Tibial nerve (tissue), 3 donors: Measurements from ENCODE around the gene SPON1.

ENCODE experiments used
- POLR2A ChIP-seq, 2 donors: fragments of 450-650 bp; IDR thresholded peaks; one replicate each; pipeline ENCODE4 v1.6.1; 2017; ENCODE audit warnings: antibody characterized with exemption in 2 of 2, mild to moderate bottlenecking in 2 of 2, moderate library complexity in 2 of 2
- TF ChIP-seq, protein P1 (sequence below), 5 experiments: fragments of 200-600 bp in 3 of 5; fragments of 450-650 bp in 2 of 5; sonication (generic) in 3 of 5; IDR thresholded peaks; one replicate each; pipeline ENCODE4 v1.5.1; 2016 to 2019; ENCODE audit warnings: antibody characterized with exemption in 5 of 5, mild to moderate bottlenecking in 3 of 5, moderate library complexity in 2 of 5

DNA sequence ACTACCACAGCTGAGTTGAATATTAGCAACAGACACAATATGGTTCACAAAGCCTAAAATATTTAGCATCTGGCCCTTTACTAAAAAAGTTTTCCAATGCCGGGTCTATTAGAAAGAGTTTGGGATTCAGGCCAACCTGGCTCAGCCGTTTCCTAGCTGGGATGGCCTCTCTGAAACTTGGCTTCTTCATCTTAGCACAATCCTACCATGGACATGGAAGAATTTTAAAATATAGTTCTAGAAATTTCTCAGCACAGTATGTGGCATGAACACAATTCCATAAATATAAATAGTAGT lies 292.7 kb downstream of the SPON1 start:
- TF ChIP-seq, protein P1, sequence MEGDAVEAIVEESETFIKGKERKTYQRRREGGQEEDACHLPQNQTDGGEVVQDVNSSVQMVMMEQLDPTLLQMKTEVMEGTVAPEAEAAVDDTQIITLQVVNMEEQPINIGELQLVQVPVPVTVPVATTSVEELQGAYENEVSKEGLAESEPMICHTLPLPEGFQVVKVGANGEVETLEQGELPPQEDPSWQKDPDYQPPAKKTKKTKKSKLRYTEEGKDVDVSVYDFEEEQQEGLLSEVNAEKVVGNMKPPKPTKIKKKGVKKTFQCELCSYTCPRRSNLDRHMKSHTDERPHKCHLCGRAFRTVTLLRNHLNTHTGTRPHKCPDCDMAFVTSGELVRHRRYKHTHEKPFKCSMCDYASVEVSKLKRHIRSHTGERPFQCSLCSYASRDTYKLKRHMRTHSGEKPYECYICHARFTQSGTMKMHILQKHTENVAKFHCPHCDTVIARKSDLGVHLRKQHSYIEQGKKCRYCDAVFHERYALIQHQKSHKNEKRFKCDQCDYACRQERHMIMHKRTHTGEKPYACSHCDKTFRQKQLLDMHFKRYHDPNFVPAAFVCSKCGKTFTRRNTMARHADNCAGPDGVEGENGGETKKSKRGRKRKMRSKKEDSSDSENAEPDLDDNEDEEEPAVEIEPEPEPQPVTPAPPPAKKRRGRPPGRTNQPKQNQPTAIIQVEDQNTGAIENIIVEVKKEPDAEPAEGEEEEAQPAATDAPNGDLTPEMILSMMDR (IDR thresholded peaks at IDR 0.05) = no peak
- no peak for TF ChIP-seq POLR2A (IDR thresholded peaks at IDR 0.05)
